ENCODE data around the gene SLC22A6. TPM values are rescaled to one million over a fixed set of nuclear protein-coding genes. Genes with fewer than 3 reads are reported as not detected.
"Not testable (repeated sequence)": the region's sequence is repeated elsewhere in the genome, so short reads cannot be mapped to it uniquely, and the experiment has no call there.

SLC22A6 gene
- total RNA-seq, 5 donors from 2014 or later (not counting 1 experiment from before 2014, with no cell fraction given) = not detected

DNA sequence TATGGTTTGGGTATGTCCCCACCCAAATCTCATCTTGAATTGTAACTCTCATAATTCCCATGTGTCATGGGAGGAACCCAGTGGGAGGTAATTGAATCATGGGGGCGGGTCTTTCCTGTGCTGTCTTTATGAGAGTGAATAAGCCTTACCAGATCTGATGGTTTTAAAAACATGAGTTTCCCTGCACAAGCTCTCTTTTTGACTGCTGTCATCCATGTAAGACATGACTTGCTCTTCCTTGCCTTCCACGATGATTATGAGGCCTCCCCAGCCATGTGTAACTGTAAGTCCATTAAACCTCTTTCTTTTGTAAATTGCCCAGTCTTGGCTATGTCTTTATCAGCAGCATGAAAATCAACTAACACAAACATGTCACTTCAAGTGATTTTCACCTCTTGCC is 47.2 kb downstream of the SLC22A6 start:
- H3K27ac Mint-ChIP-seq; H3K4me3 Mint-ChIP-seq; H3K4me3 ChIP-seq (ENCODE audit: control insufficient read depth in 1 of 2, extremely low read depth in 1 of 2, low read length in 1 of 2); H3K27ac ChIP-seq (ENCODE audit: low read length); DNase-seq; H3K36me3 Mint-ChIP-seq; H3K4me1 Mint-ChIP-seq; POLR2A ChIA-PET; H3K4me1 ChIP-seq (ENCODE audit: control insufficient read depth in 1 of 2, extremely low read depth in 1 of 2, insufficient read depth in 2 of 2, low read length in 2 of 2); ATAC-seq (replicated peaks in 1 of 4); H3K36me3 ChIP-seq (ENCODE audit: control insufficient read depth in 2 of 2, extremely low read depth in 1 of 2, insufficient read depth in 1 of 2, low read length in 1 of 2); H3K9me3 Mint-ChIP-seq; H3K9me3 ChIP-seq: not testable (repeated sequence)
- WGBS (ENCODE audit: insufficient coverage) = 83% methylated on average over 1 of the region's 2 CpGs
- peaks cover 0 to 25% of the 10 kb centered on the region in 2 experiments for H3K27me3 ChIP-seq (replicated peaks in 1 of 2; ENCODE audit: control insufficient read depth in 2 of 2, extremely low read depth in 1 of 2, insufficient read depth in 2 of 2, low read length in 1 of 2)
- peaks cover 0 to 10% of the 10 kb centered on the region in 2 donors for H3K27me3 Mint-ChIP-seq
- CTCF ChIA-PET = interaction anchor here in 1 of 2 donors (1.1 kb wide), 1 partner anchor 32 kb away, joined by 3 read pairs; no protein-coding TSS in a partner anchor

DNA sequence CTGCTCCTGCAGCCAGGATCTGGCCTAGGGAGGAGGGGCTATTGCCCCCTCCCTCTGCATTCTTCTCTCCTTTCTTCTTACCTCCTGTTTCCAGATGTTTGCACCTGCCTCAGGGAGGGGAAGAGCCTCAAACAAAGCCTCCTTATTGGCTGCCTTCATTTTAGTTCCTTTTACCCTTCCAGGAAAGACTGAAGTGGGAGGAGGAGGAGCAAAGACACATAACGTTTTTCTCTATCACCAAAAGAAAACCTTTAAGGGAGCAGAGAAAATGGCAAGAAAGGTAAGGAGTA is 50.3 kb downstream of the SLC22A6 start:
- DNase-seq (no peak), ATAC-seq (replicated peaks in 1 of 4) (no peak)
- H3K4me3 Mint-ChIP-seq = no peak overlapping the region
- ChIA-PET POLR2A (no interaction called here), CTCF (no interaction called here)
- no peaks in the 10 kb centered on the region for H3K4me1 ChIP-seq (ENCODE audit: control insufficient read depth in 1 of 2, extremely low read depth in 1 of 2, insufficient read depth in 2 of 2, low read length in 2 of 2)
- no peak overlapping the region for H3K27ac ChIP-seq (ENCODE audit: low read length)
- H3K27me3 Mint-ChIP-seq = peaks cover 24 to 32% of the 10 kb centered on the region in 2 donors
- no peak overlapping the region for H3K27ac Mint-ChIP-seq
- no peak overlapping the region for H3K4me3 ChIP-seq (ENCODE audit: control insufficient read depth in 1 of 2, extremely low read depth in 1 of 2, low read length in 1 of 2)
- peaks cover 0 to 41% of the 10 kb centered on the region in 2 experiments for H3K27me3 ChIP-seq (replicated peaks in 1 of 2; ENCODE audit: control insufficient read depth in 2 of 2, extremely low read depth in 1 of 2, insufficient read depth in 2 of 2, low read length in 1 of 2)
- no peaks in the 10 kb centered on the region for H3K9me3 ChIP-seq
- H3K36me3 Mint-ChIP-seq = no peaks in the 10 kb centered on the region
- no CpG with 5 or more reads among the region's 1 CpG for WGBS (ENCODE audit: insufficient coverage)
- peaks cover 0 to 7% (median 3%) of the 10 kb centered on the region in 3 donors for H3K9me3 Mint-ChIP-seq
- no peaks in the 10 kb centered on the region for H3K4me1 Mint-ChIP-seq
- H3K36me3 ChIP-seq (ENCODE audit: control insufficient read depth in 2 of 2, extremely low read depth in 1 of 2, insufficient read depth in 1 of 2, low read length in 1 of 2) = no peaks in the 10 kb centered on the region

DNA sequence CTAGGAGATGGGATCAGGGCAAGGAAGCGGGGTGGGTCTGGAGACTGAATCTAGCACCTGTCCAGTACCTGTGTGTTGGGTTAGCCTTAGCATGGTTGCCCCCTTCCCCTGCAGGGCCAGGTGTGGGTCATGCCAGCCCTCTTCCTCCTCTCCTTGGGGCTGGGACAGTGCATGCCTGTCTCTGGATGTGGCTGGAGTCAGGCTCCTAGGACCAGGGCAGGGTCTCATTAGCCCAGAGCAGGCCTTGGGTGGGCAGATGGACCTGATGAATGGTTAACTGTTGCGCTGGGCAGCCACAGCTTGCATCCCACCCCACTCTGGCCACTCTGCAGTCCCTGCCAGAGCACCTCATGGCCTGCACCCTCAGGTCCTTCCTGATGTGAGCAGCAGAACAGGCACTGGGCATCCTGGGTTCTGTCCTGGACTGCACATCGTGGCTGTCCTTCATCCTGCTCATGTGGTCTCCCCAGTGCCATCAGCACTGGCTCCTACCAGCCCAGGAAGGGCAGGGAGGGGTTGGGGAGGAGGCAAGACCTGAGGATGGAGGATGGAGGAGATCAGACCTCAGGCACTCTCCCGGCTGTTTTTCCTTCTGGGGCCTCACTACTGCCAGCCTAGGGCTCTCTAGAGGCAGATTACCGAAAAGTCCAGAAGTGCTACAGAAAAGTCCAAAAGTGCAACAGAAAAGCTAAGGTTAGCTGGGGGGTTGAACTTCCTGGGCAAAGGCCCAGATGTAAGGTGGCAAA is 50.8 kb downstream of the SLC22A6 start:
- POLR2A ChIA-PET = no interaction called here

DNA sequence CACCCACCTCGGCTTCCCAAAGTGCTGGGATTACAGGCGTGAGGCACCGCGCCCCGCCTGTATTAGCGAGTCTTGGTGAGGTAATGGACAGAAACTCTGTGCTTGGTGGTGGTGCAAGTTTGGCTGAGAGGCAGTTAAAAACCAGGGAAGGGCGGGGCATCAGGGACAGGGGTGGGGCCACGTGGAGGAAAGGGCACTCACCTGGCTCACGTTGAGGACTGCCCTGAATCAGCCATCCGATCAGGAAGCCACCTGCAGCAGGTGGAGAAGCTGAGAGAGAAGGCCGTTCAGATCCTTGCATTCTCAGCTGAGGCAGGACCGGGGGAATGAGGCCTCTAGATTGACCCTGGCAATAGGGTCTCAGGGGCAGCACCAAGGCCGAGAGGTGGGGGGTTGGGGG is 51.5 kb downstream of the SLC22A6 start:
- H3K4me3 ChIP-seq (ENCODE audit: control insufficient read depth in 1 of 2, extremely low read depth in 1 of 2, low read length in 1 of 2) = no peak overlapping the region
- no peaks in the 10 kb centered on the region for H3K4me1 Mint-ChIP-seq
- no peaks in the 10 kb centered on the region for H3K9me3 ChIP-seq
- H3K27ac Mint-ChIP-seq = no peak overlapping the region
- ChIA-PET POLR2A (no interaction called here), CTCF (no interaction called here)
- peaks cover 34 to 37% of the 10 kb centered on the region in 2 donors for H3K27me3 Mint-ChIP-seq
- H3K36me3 ChIP-seq (ENCODE audit: control insufficient read depth in 2 of 2, extremely low read depth in 1 of 2, insufficient read depth in 1 of 2, low read length in 1 of 2) = no peaks in the 10 kb centered on the region
- no peak overlapping the region for H3K4me3 Mint-ChIP-seq
- 68% methylated on average over 11 of the region's 13 CpGs for WGBS (ENCODE audit: insufficient coverage)
- DNase-seq (no peak), ATAC-seq (replicated peaks in 1 of 4) (no peak)
- H3K27me3 ChIP-seq (replicated peaks in 1 of 2; ENCODE audit: control insufficient read depth in 2 of 2, extremely low read depth in 1 of 2, insufficient read depth in 2 of 2, low read length in 1 of 2) = peaks cover 2 to 51% of the 10 kb centered on the region in 2 experiments
- H3K4me1 ChIP-seq (ENCODE audit: control insufficient read depth in 1 of 2, extremely low read depth in 1 of 2, insufficient read depth in 2 of 2, low read length in 2 of 2) = no peaks in the 10 kb centered on the region
- H3K9me3 Mint-ChIP-seq = peaks cover 0 to 7% (median 3%) of the 10 kb centered on the region in 3 donors
- H3K36me3 Mint-ChIP-seq = no peaks in the 10 kb centered on the region
- H3K27ac ChIP-seq (ENCODE audit: low read length) = no peak overlapping the region

More for the DNA sequence above, 50.8 kb downstream of the SLC22A6 start:
- DNase-seq = no peak
- no peak overlapping the region for H3K4me3 ChIP-seq (ENCODE audit: control insufficient read depth in 1 of 2, extremely low read depth in 1 of 2, low read length in 1 of 2)
- 86% methylated on average over 4 of the region's 5 CpGs for WGBS (ENCODE audit: insufficient coverage)
- H3K27me3 Mint-ChIP-seq = peaks cover 27 to 31% of the 10 kb centered on the region in 2 donors
- peaks cover 0 to 7% (median 3%) of the 10 kb centered on the region in 3 donors for H3K9me3 Mint-ChIP-seq
- no peaks in the 10 kb centered on the region for H3K36me3 Mint-ChIP-seq
- no peaks in the 10 kb centered on the region for H3K9me3 ChIP-seq
- H3K36me3 ChIP-seq (ENCODE audit: control insufficient read depth in 2 of 2, extremely low read depth in 1 of 2, insufficient read depth in 1 of 2, low read length in 1 of 2) = no peaks in the 10 kb centered on the region
- no peaks in the 10 kb centered on the region for H3K4me1 ChIP-seq (ENCODE audit: control insufficient read depth in 1 of 2, extremely low read depth in 1 of 2, insufficient read depth in 2 of 2, low read length in 2 of 2)
- no peak overlapping the region for H3K27ac ChIP-seq (ENCODE audit: low read length)
- CTCF ChIA-PET = no interaction called here
- H3K27ac Mint-ChIP-seq = no peak overlapping the region
- peaks cover 0 to 44% of the 10 kb centered on the region in 2 experiments for H3K27me3 ChIP-seq (replicated peaks in 1 of 2; ENCODE audit: control insufficient read depth in 2 of 2, extremely low read depth in 1 of 2, insufficient read depth in 2 of 2, low read length in 1 of 2)
- no peak for ATAC-seq (replicated peaks in 1 of 4)
- H3K4me3 Mint-ChIP-seq = no peak overlapping the region
- no peaks in the 10 kb centered on the region for H3K4me1 Mint-ChIP-seq

DNA sequence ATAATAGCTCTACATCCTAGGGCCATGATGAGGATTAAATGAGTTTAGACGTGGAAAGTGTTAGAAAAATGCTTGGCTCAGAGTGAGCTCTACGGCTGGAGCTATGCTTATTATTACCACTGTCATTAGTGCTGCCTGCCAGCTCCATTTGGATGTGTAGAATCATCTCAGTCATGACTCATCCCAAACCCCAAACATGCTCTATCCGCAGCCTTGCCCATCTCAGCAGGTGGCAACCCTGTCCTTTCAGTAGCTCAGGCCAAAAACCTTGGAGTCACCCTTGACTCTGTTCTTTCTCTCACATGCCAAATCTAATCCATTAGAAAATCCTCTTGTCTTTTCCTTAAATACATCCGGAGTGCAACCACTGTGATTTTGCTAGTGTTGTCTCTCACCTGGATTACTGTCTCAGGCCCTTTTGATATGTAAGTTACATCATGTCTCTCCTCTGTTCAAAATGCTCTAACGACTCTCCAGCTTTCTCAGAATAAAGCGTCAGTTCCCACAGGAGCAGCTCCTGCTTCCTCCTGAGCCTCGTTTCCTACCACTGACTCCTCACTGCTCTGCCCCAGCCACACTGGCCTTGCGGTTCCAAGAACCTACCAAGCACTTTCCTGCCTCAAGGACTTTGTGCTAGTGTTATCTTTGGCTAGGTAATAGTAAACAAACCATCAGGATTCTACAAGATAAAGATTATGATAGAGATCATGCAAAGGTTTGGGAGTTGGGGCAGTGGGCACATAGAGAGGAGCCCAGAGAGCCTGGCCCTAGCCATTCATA is 53.1 kb downstream of the SLC22A6 start:
- peaks cover 5 to 61% of the 10 kb centered on the region in 2 experiments for H3K27me3 ChIP-seq (replicated peaks in 1 of 2; ENCODE audit: control insufficient read depth in 2 of 2, extremely low read depth in 1 of 2, insufficient read depth in 2 of 2, low read length in 1 of 2)
- no peaks in the 10 kb centered on the region for H3K9me3 ChIP-seq
- 65% methylated on average over 2 of the region's 8 CpGs for WGBS (ENCODE audit: insufficient coverage)
- Mint-ChIP-seq H3K27ac (no peak overlapping the region), H3K27me3 (peaks cover 42 to 48% of the 10 kb centered on the region in 2 donors), H3K36me3 (no peaks in the 10 kb centered on the region), H3K4me1 (peaks cover 0 to 6% (median 6%) of the 10 kb centered on the region in 3 donors), H3K4me3 (no peak overlapping the region), H3K9me3 (no peaks in the 10 kb centered on the region)
- ATAC-seq (replicated peaks in 1 of 4) (no peak), DNase-seq (no peak)
- ChIA-PET CTCF (no interaction called here), POLR2A (no interaction called here)
- no peak overlapping the region for H3K4me3 ChIP-seq (ENCODE audit: control insufficient read depth in 1 of 2, extremely low read depth in 1 of 2, low read length in 1 of 2)
- no peak overlapping the region for H3K27ac ChIP-seq (ENCODE audit: low read length)
- H3K36me3 ChIP-seq (ENCODE audit: control insufficient read depth in 2 of 2, extremely low read depth in 1 of 2, insufficient read depth in 1 of 2, low read length in 1 of 2) = no peaks in the 10 kb centered on the region
- H3K4me1 ChIP-seq (ENCODE audit: control insufficient read depth in 1 of 2, extremely low read depth in 1 of 2, insufficient read depth in 2 of 2, low read length in 2 of 2) = peaks cover 0 to 7% of the 10 kb centered on the region in 2 experiments

DNA sequence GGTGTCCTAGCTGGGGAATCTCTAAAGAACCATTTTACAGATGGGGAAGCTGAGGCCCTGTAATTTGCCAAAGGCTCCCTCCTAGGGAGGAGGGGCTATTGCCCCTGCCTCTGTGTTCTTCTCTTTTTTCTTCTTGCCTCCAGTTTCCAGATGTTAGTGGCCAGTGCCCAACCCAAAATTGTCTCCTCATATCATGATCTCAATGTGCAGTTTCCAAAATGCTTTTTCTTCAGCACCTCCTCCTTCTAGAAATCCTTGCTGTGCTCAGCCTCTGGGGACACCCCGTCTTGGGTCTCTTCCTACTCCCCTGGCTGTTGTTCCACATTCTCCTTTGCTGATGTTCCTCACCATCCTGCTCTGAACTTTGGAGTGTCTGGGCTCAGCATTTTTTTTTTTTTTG is 54.1 kb downstream of the SLC22A6 start:
- no peaks in the 10 kb centered on the region for H3K36me3 ChIP-seq (ENCODE audit: control insufficient read depth in 2 of 2, extremely low read depth in 1 of 2, insufficient read depth in 1 of 2, low read length in 1 of 2)
- no peak for ATAC-seq (replicated peaks in 1 of 4)
- no peak overlapping the region for H3K4me3 ChIP-seq (ENCODE audit: control insufficient read depth in 1 of 2, extremely low read depth in 1 of 2, low read length in 1 of 2)
- ChIA-PET CTCF (no interaction called here), POLR2A (no interaction called here)
- no peak overlapping the region for H3K27ac ChIP-seq (ENCODE audit: low read length)
- H3K4me3 Mint-ChIP-seq = no peak overlapping the region
- H3K27me3 ChIP-seq (replicated peaks in 1 of 2; ENCODE audit: control insufficient read depth in 2 of 2, extremely low read depth in 1 of 2, insufficient read depth in 2 of 2, low read length in 1 of 2) = peaks cover 5 to 63% of the 10 kb centered on the region in 2 experiments
- H3K27me3 Mint-ChIP-seq = peaks cover 49 to 57% of the 10 kb centered on the region in 2 donors
- H3K4me1 ChIP-seq (ENCODE audit: control insufficient read depth in 1 of 2, extremely low read depth in 1 of 2, insufficient read depth in 2 of 2, low read length in 2 of 2) = peaks cover 0 to 17% of the 10 kb centered on the region in 2 experiments
- H3K9me3 ChIP-seq = no peaks in the 10 kb centered on the region
- H3K27ac Mint-ChIP-seq = no peak overlapping the region
- no peaks in the 10 kb centered on the region for H3K36me3 Mint-ChIP-seq
- 57% methylated on average over 1 of the region's 1 CpG for WGBS (ENCODE audit: insufficient coverage)
- no peaks in the 10 kb centered on the region for H3K9me3 Mint-ChIP-seq
- peaks cover 9 to 16% (median 15%) of the 10 kb centered on the region in 3 donors for H3K4me1 Mint-ChIP-seq
- no peak for DNase-seq

Data from T-cell (primary cell).